ENCODE data around the gene AFF3.

GRCh38 chr2:99688699-99689098 lies 453.7 kb downstream of the AFF3 start:
- no peak for TF ChIP-seq CTCF (IDR thresholded peaks at IDR 0.05)
- TF ChIP-seq POLR2A (IDR thresholded peaks at IDR 0.05), result no peak
- TF ChIP-seq POLR2AphosphoS5 (IDR thresholded peaks at IDR 0.05), result no peak
- no peak for TF ChIP-seq EP300 (IDR thresholded peaks at IDR 0.05; ENCODE audit: low read depth)
